ENCODE measurements around the gene EDEM3.

GRCh38 chr1:184693011-184693410 lies 61.6 kb downstream of the EDEM3 start:
- no peak for TF ChIP-seq REST (IDR thresholded peaks at IDR 0.05; ENCODE audit: insufficient read depth in 1 of 2, low read depth in 2 of 2, low read length in 2 of 2)
- TF ChIP-seq POLR2AphosphoS5 (IDR thresholded peaks at IDR 0.05; ENCODE audit: low read depth, low read length), result no peak
